Neutrophil (primary cell): ENCODE measurements around the gene PIAS1.

Experiments
- H3K27ac ChIP-seq: fragments of 200-600 bp; sonication (generic); 2 replicates; pipeline ENCODE4 v1.5.1; 2016; ENCODE audit warnings: mild to moderate bottlenecking, moderate library complexity
- H3K27me3 ChIP-seq: fragments of 200-600 bp; sonication (generic); 2 replicates; pipeline ENCODE4 v1.6.0; 2016; ENCODE audit warnings: mild to moderate bottlenecking
- H3K36me3 ChIP-seq: fragments of 200-600 bp; sonication (generic); 2 replicates; pipeline ENCODE4 v1.5.1; 2017
- H3K4me1 ChIP-seq, 2 experiments: fragments of 200-600 bp in 1 of 2; sonication (generic) in 1 of 2; 1 replicate in 1 of 2; 2 replicates in 1 of 2; pipeline versions ENCODE4 v1.5.1 to v1.6.1; 2013 to 2016; ENCODE audit warnings: low read depth in 1 of 2, low read length in 1 of 2, mild to moderate bottlenecking in 1 of 2, moderate library complexity in 1 of 2; ENCODE audit not compliant: control insufficient read depth in 1 of 2, insufficient read depth in 1 of 2
- H3K4me3 ChIP-seq, 2 experiments: fragments of 200-600 bp in 1 of 2; sonication (generic) in 1 of 2; 1 replicate in 1 of 2; 2 replicates in 1 of 2; pipeline ENCODE4 v1.5.1; 2013 to 2016; ENCODE audit warnings: low read depth in 1 of 2, low read length in 1 of 2, mild to moderate bottlenecking in 1 of 2, moderate library complexity in 1 of 2
- H3K9me3 ChIP-seq: fragments of 200-600 bp; sonication (generic); 2 replicates; pipeline ENCODE4 v1.5.1; 2016
- CTCF ChIP-seq: fragments of 200-600 bp; sonication (generic); IDR thresholded peaks from 2 replicates; pipeline ENCODE4 v1.5.1; 2016; ENCODE audit warnings: antibody characterized with exemption

PIAS1 gene

GRCh38 chr15:68028888-68029207 lies 25.3 kb upstream of the PIAS1 start:
- H3K9me3 ChIP-seq: no peaks in the 10 kb centered on the region
- H3K27me3 ChIP-seq: no peaks in the 10 kb centered on the region
- no peak for TF ChIP-seq CTCF
- no peaks in the 10 kb centered on the region for H3K36me3 ChIP-seq
- peak overlapping the region; percentile 70 for H3K27ac ChIP-seq
- no peak overlapping the region for H3K4me3 ChIP-seq
- H3K4me1 ChIP-seq: peaks cover 55 to 71% of the 10 kb centered on the region in 2 experiments

DNA sequence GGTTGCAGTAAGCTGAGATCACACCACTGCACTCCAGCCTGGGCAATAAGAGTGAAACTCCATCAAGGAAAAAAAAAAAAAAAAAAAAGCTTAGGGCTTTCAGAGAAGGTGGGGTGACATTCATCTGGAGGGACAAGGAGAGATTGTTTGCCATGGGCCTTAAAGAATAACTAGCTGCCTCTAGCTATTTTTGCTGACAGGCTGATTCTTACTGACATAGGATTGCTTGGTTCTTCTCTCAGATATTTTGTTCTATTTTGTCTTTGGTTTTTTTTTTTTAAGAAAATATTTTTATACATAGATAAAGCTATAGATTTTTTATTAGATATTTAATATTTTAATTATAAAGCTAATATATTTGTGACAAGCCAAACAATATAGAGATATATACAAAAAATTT lies 24.2 kb upstream of the PIAS1 start:
- Histone ChIP-seq H3K27me3 (no peaks in the 10 kb centered on the region), H3K36me3 (no peaks in the 10 kb centered on the region), H3K27ac (no peak overlapping the region), H3K4me1 (peaks cover 63 to 82% of the 10 kb centered on the region in 2 experiments), H3K4me3 (no peak overlapping the region), H3K9me3 (no peaks in the 10 kb centered on the region)
- TF ChIP-seq CTCF: no peak

- H3K4me3 ChIP-seq: no peak overlapping the region
- H3K27me3 ChIP-seq: no peaks in the 10 kb centered on the region
- H3K4me1 ChIP-seq: peaks cover 68 to 97% of the 10 kb centered on the region in 2 experiments
- no peaks in the 10 kb centered on the region for H3K9me3 ChIP-seq
- peak overlapping the region; percentile 71 for H3K27ac ChIP-seq
- no peak for TF ChIP-seq CTCF
- H3K36me3 ChIP-seq: no peaks in the 10 kb centered on the region
Measured at GRCh38 chr15:68031404-68031803, 22.7 kb upstream of the PIAS1 start.

DNA sequence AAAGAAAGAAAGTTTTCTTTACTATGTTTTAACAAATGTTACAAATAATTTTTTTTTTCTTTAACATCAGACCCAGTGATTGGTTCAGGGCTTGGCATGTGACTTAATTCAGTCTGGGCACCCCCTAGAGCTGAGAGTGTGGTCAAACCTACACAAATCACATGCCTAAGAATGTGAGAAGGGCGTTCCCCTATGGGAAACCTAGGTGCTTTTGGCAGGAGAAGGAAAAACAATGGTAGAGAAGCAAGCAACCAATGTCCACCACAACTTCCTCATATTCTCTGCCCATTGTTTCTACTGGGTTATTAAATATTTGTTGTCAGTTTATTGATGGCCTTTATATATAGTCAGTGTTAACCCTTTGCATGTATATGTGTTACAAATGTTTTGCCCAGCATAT lies 21.4 kb upstream of the PIAS1 start:
- H3K4me1 ChIP-seq: peaks cover 61 to 96% of the 10 kb centered on the region in 2 experiments
- no peak for TF ChIP-seq CTCF
- no peak overlapping the region for H3K4me3 ChIP-seq
- H3K9me3 ChIP-seq: no peaks in the 10 kb centered on the region
- peak overlapping the region; percentile 71 for H3K27ac ChIP-seq
- no peaks in the 10 kb centered on the region for H3K36me3 ChIP-seq
- H3K27me3 ChIP-seq: no peaks in the 10 kb centered on the region

DNA sequence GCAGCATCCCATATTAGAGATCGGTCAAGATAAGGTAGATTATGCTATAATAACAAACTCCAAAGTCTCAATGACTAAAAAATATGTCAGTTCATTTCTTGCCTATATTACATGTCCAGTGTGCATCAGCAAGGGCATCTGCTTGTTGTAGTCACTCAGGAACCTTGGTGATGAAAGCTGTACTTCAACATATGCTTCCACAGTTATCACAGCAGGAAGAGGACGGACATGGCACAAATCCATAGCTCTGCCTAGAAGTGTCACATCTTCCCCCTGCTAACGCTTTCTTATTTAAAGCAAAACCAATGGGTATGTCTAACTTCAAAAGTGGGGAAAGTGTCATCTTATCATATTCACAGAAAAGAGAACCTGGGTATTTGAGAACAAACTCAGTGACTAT lies 20.0 kb upstream of the PIAS1 start:
- Histone ChIP-seq H3K27me3 (no peaks in the 10 kb centered on the region), H3K9me3 (no peaks in the 10 kb centered on the region), H3K27ac (peak overlapping the region; percentile 71), H3K4me3 (no peak overlapping the region), H3K4me1 (peaks cover 58 to 96% of the 10 kb centered on the region in 2 experiments), H3K36me3 (no peaks in the 10 kb centered on the region)
- no peak for TF ChIP-seq CTCF

DNA sequence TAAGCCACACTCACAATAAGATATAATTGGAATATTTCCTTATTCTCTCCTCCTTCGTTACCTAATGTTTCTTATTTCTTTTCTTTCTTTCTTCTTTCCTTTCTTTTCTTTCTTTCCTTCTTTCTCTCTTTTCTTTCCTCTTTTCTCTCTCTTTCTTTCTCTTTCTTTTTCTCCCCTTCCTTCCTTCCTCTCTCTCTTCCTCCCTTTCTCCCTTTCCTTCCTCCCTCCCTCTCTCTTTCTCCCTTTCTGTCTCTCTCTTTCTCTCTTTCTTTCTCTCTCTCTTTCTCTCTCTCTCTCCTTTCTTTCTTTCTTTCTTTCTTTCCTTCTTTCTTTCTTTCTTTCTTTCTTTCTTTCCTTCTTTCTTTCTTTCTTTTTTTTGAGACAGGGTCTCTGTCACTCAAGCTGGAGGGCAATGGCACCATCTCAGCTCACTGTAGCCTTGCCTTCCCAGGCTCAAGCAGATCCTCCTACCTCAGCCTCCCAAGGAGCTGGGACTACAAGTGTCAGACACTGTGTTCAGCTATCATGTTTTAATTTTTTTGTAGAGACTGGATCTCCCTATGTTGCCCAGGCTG lies 19.3 kb upstream of the PIAS1 start:
- no peak overlapping the region for H3K4me3 ChIP-seq
- H3K27me3 ChIP-seq: no peaks in the 10 kb centered on the region
- peak overlapping the region; percentile 71 for H3K27ac ChIP-seq
- no peaks in the 10 kb centered on the region for H3K9me3 ChIP-seq
- H3K36me3 ChIP-seq: no peaks in the 10 kb centered on the region
- H3K4me1 ChIP-seq: peaks cover 58 to 93% of the 10 kb centered on the region in 2 experiments
- TF ChIP-seq CTCF: no peak
